ENCODE results near the gene CDK5RAP2.

Gene CDK5RAP2

DNA sequence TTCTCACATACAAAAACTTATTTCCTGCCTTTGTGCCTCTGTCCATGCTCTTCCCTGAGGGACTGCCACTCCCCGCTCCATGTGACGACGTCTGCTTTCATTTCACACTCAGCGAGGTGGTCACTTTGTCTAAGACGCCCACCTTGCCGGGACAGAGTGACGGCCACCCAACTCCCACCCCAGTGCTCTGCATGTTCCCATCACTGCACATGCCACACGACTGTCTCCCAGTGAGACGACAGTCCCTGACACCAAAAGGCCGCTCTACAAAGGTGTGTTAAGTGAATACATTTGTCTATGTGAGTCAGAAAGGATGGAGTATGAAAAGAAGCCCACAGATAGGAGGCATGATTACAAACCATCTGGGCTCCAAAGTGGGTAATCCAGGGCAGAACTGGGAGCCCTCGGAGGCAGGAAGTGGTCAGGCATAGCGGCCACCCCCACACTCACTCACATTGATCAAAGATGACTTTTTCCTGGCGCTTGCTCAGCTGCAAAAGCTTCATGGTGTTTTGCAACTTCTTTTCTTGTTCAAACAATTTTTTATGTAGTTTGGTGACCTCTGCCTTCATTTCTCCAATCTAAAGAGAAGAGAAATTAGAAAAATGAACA, 185.8 kb downstream of the CDK5RAP2 start:
- peak; percentile 88 for DNase-seq (ENCODE audit: low read depth)
- no peak overlapping the region for H3K4me3 ChIP-seq (replicated peaks; ENCODE audit: low read depth, low read length)
- TF ChIP-seq, protein P1, sequence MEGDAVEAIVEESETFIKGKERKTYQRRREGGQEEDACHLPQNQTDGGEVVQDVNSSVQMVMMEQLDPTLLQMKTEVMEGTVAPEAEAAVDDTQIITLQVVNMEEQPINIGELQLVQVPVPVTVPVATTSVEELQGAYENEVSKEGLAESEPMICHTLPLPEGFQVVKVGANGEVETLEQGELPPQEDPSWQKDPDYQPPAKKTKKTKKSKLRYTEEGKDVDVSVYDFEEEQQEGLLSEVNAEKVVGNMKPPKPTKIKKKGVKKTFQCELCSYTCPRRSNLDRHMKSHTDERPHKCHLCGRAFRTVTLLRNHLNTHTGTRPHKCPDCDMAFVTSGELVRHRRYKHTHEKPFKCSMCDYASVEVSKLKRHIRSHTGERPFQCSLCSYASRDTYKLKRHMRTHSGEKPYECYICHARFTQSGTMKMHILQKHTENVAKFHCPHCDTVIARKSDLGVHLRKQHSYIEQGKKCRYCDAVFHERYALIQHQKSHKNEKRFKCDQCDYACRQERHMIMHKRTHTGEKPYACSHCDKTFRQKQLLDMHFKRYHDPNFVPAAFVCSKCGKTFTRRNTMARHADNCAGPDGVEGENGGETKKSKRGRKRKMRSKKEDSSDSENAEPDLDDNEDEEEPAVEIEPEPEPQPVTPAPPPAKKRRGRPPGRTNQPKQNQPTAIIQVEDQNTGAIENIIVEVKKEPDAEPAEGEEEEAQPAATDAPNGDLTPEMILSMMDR (IDR thresholded peaks at IDR 0.05; ENCODE audit: low read length, missing control alignments), result no peak

DNA sequence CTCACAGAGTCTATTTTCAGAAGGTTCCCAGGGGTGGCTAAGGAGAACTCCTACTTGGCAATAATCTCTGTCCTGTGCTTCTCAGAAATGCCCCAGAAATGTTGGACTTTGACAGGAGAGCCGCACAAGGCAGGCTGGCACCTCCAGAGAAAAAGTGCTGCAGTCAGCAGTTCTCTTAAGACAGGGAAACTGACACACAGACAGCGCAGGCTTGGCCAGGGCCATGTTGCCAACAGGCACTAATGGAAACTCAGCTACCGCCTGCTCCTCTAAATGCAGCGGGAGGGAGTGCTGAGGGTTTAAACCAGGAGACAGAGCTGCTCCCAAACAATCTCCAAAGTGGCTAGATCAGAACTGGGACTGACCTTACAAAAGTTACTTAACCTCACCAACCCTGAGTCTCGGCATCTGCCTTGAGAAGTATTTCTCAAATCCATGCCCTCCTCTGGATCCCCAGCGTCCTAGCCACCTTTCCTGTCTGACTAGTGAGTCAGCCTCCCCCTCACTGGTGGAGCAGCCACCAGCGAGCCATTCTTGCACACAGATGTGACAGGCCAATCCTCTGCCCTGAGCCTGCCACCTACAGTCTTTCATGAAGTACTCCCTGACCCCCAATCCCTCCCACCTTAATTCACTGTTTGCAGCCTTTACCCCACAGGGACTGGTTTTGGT, 186.4 kb downstream of the CDK5RAP2 start:
- peak; percentile 46 for DNase-seq (ENCODE audit: low read depth)
- H3K4me3 ChIP-seq (replicated peaks; ENCODE audit: low read depth, low read length), result no peak overlapping the region
- TF ChIP-seq, protein P1 (IDR thresholded peaks at IDR 0.05; ENCODE audit: low read length, missing control alignments), result no peak

DNA sequence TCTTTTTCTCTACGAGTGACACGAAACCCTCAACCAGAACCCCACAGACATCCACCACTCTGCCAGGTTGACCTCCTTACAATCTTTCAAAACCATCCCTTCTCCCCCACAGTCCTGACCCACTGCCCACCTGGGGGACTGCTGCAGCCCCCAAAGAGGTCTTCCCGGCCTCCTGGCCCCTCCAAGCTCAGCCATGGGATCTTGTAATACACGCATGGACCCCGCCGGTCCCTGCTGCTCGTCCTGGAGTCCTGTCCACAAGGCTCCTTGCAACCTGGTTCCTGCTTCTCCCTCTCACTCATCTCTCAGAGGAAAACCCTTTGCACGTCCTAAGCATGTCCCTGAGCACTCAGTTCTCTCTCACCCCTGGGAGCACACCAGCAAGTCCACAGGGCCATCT, 187.3 kb downstream of the CDK5RAP2 start:
- H3K4me3 ChIP-seq (replicated peaks; ENCODE audit: low read depth, low read length), result no peak overlapping the region
- TF ChIP-seq, protein P1 (IDR thresholded peaks at IDR 0.05; ENCODE audit: low read length, missing control alignments), result no peak
- no peak for DNase-seq (ENCODE audit: low read depth)

DNA sequence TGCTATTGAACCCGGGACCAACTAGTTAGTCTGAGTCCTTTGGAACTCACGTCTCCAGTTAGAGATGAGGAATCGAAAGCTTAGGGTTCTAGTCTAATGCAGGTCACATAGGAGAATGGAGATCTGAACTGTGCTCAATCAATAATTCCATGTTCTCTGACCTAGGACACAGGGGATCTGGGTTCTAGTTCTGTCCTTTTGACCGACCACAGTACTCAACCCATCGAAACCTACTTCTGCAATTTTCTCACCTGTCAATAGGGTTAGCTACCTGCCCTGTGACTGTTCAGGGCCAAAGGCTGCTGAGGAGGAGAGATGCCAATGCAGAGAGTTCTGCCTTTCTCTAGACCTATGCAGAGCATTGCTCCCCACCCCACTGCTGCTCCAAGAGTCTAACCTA, 187.7 kb downstream of the CDK5RAP2 start:
- H3K4me3 ChIP-seq (replicated peaks; ENCODE audit: low read depth, low read length), result no peak overlapping the region
- TF ChIP-seq, protein P1 (IDR thresholded peaks at IDR 0.05; ENCODE audit: low read length, missing control alignments), result no peak

DNA sequence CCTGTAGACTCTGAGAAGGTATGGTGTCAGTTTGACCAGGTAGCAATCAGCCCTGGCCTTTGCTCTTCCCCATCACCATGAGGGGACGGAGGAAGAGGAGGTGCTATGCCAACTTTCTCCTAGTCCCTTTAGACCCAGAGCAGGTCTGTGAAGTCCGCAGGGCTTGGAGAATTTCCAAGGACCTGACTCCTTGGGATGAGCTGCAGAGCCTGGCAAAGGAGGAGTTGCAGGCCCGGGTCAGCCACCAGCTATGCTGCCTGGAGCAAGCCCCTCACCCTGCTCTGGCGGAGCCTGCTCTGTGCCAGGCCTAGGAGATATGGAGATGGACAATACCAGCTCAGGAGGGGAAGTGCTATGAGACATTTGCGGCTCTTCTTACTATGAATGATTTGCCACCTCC, 188.3 kb downstream of the CDK5RAP2 start:
- no peak overlapping the region for H3K4me3 ChIP-seq (replicated peaks; ENCODE audit: low read depth, low read length)
- DNase-seq (ENCODE audit: low read depth), result no peak
- TF ChIP-seq, protein P1 (IDR thresholded peaks at IDR 0.05; ENCODE audit: low read length, missing control alignments), result no peak

More for the DNA sequence above, 187.7 kb downstream of the CDK5RAP2 start:
- no peak for DNase-seq (ENCODE audit: low read depth)

DNA sequence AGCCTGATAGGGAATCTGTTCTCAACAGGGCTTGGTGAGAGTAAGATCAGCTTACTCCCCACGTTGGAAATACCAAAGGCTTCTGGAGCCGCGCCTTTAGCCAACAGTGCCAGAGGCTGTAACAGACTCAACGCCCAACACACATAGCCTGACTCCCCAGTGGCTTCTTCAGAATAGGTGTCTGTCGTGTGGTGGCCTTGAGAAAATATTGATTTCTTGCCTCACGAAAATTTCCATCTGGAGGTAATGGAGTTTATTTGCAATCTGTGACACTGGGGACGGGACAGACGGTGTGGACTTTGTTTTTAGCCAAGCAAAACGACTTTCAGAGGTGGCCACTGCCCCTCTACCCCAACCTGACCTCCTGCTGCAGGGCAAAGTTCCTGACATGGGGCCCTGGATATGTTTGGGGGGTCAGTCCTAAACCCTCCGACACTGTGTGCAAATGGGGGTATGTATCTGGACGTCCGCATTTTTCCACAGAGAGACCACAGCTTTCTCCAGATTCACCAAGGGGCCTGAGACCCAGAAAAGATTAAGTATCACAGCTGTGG, 189.3 kb downstream of the CDK5RAP2 start:
- TF ChIP-seq, protein P1 (IDR thresholded peaks at IDR 0.05; ENCODE audit: low read length, missing control alignments), result no peak
- DNase-seq (ENCODE audit: low read depth), result no peak
- no peak overlapping the region for H3K4me3 ChIP-seq (replicated peaks; ENCODE audit: low read depth, low read length)
